Endothelial cell of umbilical vein (primary cell): Measurements from ENCODE around the gene VASN. TPM values are rescaled to one million over a fixed set of nuclear protein-coding genes. Genes with fewer than 3 reads are reported as not detected.

Experiments
- BruUV-seq: library from RNA; stranded (reverse); fragments of 400-500 nt; replicated peaks from 2 replicates; lab custom pipeline; 2021; lab: Mats Ljungman, UMichigan
- CTCF ChIA-PET: fragments of 300-600, 350-600 bp; sonication (Branson Sonifier 250); formaldehyde crosslinking; loops from one replicate; lab custom pipeline; 2021; ENCODE audit warnings: antibody characterized with exemption, inconsistent platforms; lab: Charles Lee
- POLR2A ChIA-PET: fragments of 300-600, 350-600 bp; sonication (Branson Sonifier 250); formaldehyde crosslinking; loops from one replicate; lab custom pipeline; 2021; ENCODE audit warnings: antibody characterized with exemption, inconsistent platforms; lab: Charles Lee
- DNase-seq: peaks from one replicate; pipeline ENCODE4 v3.0.0-alpha.2; 2011; ENCODE audit warnings: low read depth, low spot score
- FAIRE-seq: peaks from 2 replicates; lab custom pipeline; 2011; peaks lifted over from hg19 to GRCh38; lab: Jason Lieb, UNC
- H2AFZ ChIP-seq: 2 replicates; pipeline ENCODE4 v1.6.0; 2012; ENCODE audit warnings: low read depth, low read length, control low read depth, inconsistent platforms
- H3K27ac ChIP-seq: 2 replicates; pipeline ENCODE4 v1.5.1; 2011; ENCODE audit warnings: low read depth, mild to moderate bottlenecking, control low read depth, low read length, moderate library complexity; ENCODE audit not compliant: insufficient read depth
- H3K27me3 ChIP-seq, 2 experiments: 2 replicates each; pipeline versions ENCODE4 v1.6.0 to v1.6.1; 2011; ENCODE audit warnings: low read length in 2 of 2, mixed read lengths in 1 of 2; ENCODE audit not compliant: control insufficient read depth in 2 of 2, insufficient read depth in 2 of 2
- H3K36me3 ChIP-seq, 2 experiments: 2 replicates in 1 of 2; 3 replicates in 1 of 2; pipeline ENCODE4 v1.5.1; 2011; ENCODE audit warnings: low read length in 2 of 2, mild to moderate bottlenecking in 1 of 2, moderate library complexity in 1 of 2; ENCODE audit not compliant: control insufficient read depth in 2 of 2, insufficient read depth in 2 of 2; ENCODE audit errors: extremely low read depth in 1 of 2
- H3K4me1 ChIP-seq: 3 replicates; pipeline ENCODE4 v1.5.1; 2011; ENCODE audit warnings: mild to moderate bottlenecking, low read length; ENCODE audit not compliant: control insufficient read depth, insufficient read depth; ENCODE audit errors: extremely low read depth
- H3K4me2 ChIP-seq: 2 replicates; pipeline ENCODE4 v1.6.1; 2011; ENCODE audit warnings: low read length, control low read depth, mixed read lengths; ENCODE audit not compliant: insufficient read depth
- H3K4me3 ChIP-seq, 3 experiments: fragments of 200-600 bp in 1 of 3; sonication (generic), shearing (Covaris generic) in 1 of 3; replicated peaks in 1 of 3; 2 replicates each; pipeline ENCODE4 v1.5.1; 2011 to 2016; ENCODE audit warnings: control low read depth in 3 of 3, low read length in 3 of 3, mild to moderate bottlenecking in 2 of 3, inconsistent platforms in 1 of 3, low read depth in 1 of 3, moderate library complexity in 1 of 3; ENCODE audit not compliant: insufficient read depth in 1 of 3
- H3K79me2 ChIP-seq: 2 replicates; pipeline ENCODE4 v1.6.0; 2012; ENCODE audit warnings: low read length, inconsistent platforms; ENCODE audit not compliant: control insufficient read depth, insufficient read depth
- H3K9ac ChIP-seq: replicated peaks from 2 replicates; pipeline ENCODE3; 2011; ENCODE audit warnings: low read length, control low read depth; ENCODE audit not compliant: insufficient read depth; ENCODE audit errors: extremely low read depth
- H3K9me1 ChIP-seq: replicated peaks from 3 replicates; pipeline ENCODE4 v1.6.0; 2011; ENCODE audit warnings: mild to moderate bottlenecking, low read length; ENCODE audit not compliant: control insufficient read depth, insufficient read depth; ENCODE audit errors: extremely low read depth
- H3K9me3 ChIP-seq: replicated peaks from 2 replicates; pipeline ENCODE4 v1.5.1; 2012; ENCODE audit warnings: low read length, inconsistent platforms; ENCODE audit not compliant: control insufficient read depth, insufficient read depth
- H4K20me1 ChIP-seq: replicated peaks from 2 replicates; pipeline ENCODE3; 2011; ENCODE audit warnings: mild to moderate bottlenecking, low read length; ENCODE audit not compliant: control insufficient read depth, insufficient read depth; ENCODE audit errors: extremely low read depth
- EZH2 ChIP-seq: IDR thresholded peaks from 2 replicates; pipeline ENCODE4 v1.6.1; 2012; ENCODE audit warnings: borderline replicate concordance, low read depth, mild to moderate bottlenecking, moderate library complexity, low read length, inconsistent platforms; ENCODE audit not compliant: severe bottlenecking
- GATA2 ChIP-seq: IDR thresholded peaks from 2 replicates; pipeline ENCODE4 v1.7.0; 2011; ENCODE audit warnings: low read depth, mild to moderate bottlenecking, moderate library complexity, mixed read lengths, low read length; ENCODE audit not compliant: insufficient read length, insufficient read depth
- JUN ChIP-seq: IDR thresholded peaks from 2 replicates; pipeline ENCODE4 v1.6.1; 2011; ENCODE audit warnings: borderline replicate concordance, low read depth; ENCODE audit not compliant: insufficient read length, insufficient read depth
- MAX ChIP-seq: IDR thresholded peaks from 2 replicates; pipeline ENCODE4 v1.6.1; 2011; ENCODE audit not compliant: insufficient read depth, insufficient read length
- MYC ChIP-seq: IDR thresholded peaks from one replicate; pipeline ENCODE4 v1.6.1; 2011; ENCODE audit warnings: mild to moderate bottlenecking, low read depth, low read length
- POLR2A ChIP-seq: IDR thresholded peaks from 2 replicates; pipeline ENCODE4 v1.6.1; 2012; ENCODE audit warnings: low read depth, mild to moderate bottlenecking, control low read depth, low read length
- POLR2AphosphoS5 ChIP-seq: IDR thresholded peaks from 2 replicates; pipeline ENCODE4 v1.6.1; 2012; ENCODE audit warnings: low read depth, mild to moderate bottlenecking, control low read depth, low read length, moderate library complexity; ENCODE audit not compliant: insufficient read depth
- dilution Hi-C: fragments of 300-500 bp; cut with MboI; formaldehyde crosslinking; loops from one replicate; pipeline ENCODE4 v1.15.0; 2019; ENCODE audit warnings: low sequenced_read_pairs; ENCODE audit not compliant: extremely low pct_ligation_motif_present
- intact Hi-C: fragments of 100-400 bp; cut with micrococcal nuclease; formaldehyde crosslinking; loops from one replicate; pipeline ENCODE4 v1.10.0; 2022
- polyA plus RNA-seq, 4 experiments: library from polyadenylated mRNA; depleted of rRNA in 3 of 4; stranded (reverse) in 3 of 4; unstranded in 1 of 4; fragments of >200 nt; gene quantifications; 2 replicates each; pipeline versions ENCODE4 v1.2.1 to v1.2.3, GENCODE V29; 2011 to 2012; ENCODE audit warnings: missing spikeins in 1 of 4
- total RNA-seq: library from RNA; stranded (reverse); gene quantifications from 2 replicates; pipeline ENCODE4 v1.2.3, GENCODE V29; 2021
- TF ChIP-seq, protein P1 (sequence below), 2 donors: IDR thresholded peaks; 1 replicate in 1 of 2; 2 replicates in 1 of 2; pipeline ENCODE4 v1.5.1; 2011; ENCODE audit warnings: low read length in 2 of 2, mild to moderate bottlenecking in 2 of 2, moderate library complexity in 2 of 2, control low read depth in 1 of 2, inconsistent platforms in 1 of 2, low read depth in 1 of 2; ENCODE audit not compliant: insufficient read depth in 1 of 2; ENCODE audit errors: extremely low read depth in 1 of 2

The VASN gene
- total and polyA plus RNA-seq, 2 donors (not counting 3 experiments of a cell fraction or from before 2014, with no cell fraction given) = 0.41 to 0.42 TPM

GRCh38 chr16:4373356-4373908 lies 1.8 kb downstream of the VASN start:
- H3K79me2 ChIP-seq = no peaks in the 10 kb centered on the region
- POLR2A ChIA-PET = no interaction called here

More at GRCh38 chr16:4373356-4373908, 1.8 kb downstream of the VASN start:
- Histone ChIP-seq H3K4me2 (no peak overlapping the region), H2AFZ (no peak overlapping the region), H3K4me3 (no peak overlapping the region), H3K9me1 (no peaks in the 10 kb centered on the region), H3K9me3 (no peaks in the 10 kb centered on the region), H4K20me1 (no peaks in the 10 kb centered on the region), H3K27ac (no peak overlapping the region), H3K27me3 (no peaks in the 10 kb centered on the region), H3K9ac (no peak overlapping the region), H3K36me3 (no peaks in the 10 kb centered on the region), H3K4me1 (peaks cover 6% of the 10 kb centered on the region)
- CTCF ChIA-PET = interaction anchor here (1.3 to 3.3 kb wide), 3 partner anchors 13 to 31 kb away, joined by 3 to 11 read pairs (median 5); no protein-coding TSS in a partner anchor
- intact Hi-C loops = no loop called here
- DNase-seq = no peak
- no peak for TF ChIP-seq POLR2AphosphoS5
- TF ChIP-seq MAX = no peak
- no peak for TF ChIP-seq POLR2A
- no peak for TF ChIP-seq GATA2
- no peak for TF ChIP-seq JUN
- TF ChIP-seq, protein P1, sequence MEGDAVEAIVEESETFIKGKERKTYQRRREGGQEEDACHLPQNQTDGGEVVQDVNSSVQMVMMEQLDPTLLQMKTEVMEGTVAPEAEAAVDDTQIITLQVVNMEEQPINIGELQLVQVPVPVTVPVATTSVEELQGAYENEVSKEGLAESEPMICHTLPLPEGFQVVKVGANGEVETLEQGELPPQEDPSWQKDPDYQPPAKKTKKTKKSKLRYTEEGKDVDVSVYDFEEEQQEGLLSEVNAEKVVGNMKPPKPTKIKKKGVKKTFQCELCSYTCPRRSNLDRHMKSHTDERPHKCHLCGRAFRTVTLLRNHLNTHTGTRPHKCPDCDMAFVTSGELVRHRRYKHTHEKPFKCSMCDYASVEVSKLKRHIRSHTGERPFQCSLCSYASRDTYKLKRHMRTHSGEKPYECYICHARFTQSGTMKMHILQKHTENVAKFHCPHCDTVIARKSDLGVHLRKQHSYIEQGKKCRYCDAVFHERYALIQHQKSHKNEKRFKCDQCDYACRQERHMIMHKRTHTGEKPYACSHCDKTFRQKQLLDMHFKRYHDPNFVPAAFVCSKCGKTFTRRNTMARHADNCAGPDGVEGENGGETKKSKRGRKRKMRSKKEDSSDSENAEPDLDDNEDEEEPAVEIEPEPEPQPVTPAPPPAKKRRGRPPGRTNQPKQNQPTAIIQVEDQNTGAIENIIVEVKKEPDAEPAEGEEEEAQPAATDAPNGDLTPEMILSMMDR (IDR thresholded peaks at IDR 0.05; ENCODE audit: extremely low read depth in 1 of 2, insufficient read depth in 1 of 2, low read depth in 1 of 2, low read length in 2 of 2) = no peak
- TF ChIP-seq EZH2 = no peak
- TF ChIP-seq MYC = no peak
- no TSS peak for BruUV-seq
- no peak for FAIRE-seq
- dilution Hi-C loops = no loop called here
